DOHH2 (cell line): ENCODE measurements around the gene DUOXA2.

Experiments
- H3F3A ChIP-seq: fragments of 200-600 bp; sonication (generic), shearing (Covaris generic); 2 replicates; pipeline ENCODE4 v1.6.0; 2016; ENCODE audit warnings: antibody characterized with exemption, mild to moderate bottlenecking; ENCODE audit not compliant: control insufficient read depth, insufficient read depth
- H3K27ac ChIP-seq: fragments of 200-600 bp; sonication (generic); 2 replicates; pipeline ENCODE4 v1.5.1; 2014; ENCODE audit warnings: low read depth, mild to moderate bottlenecking, low read length, moderate library complexity
- H3K27me3 ChIP-seq: fragments of 200-600 bp; sonication (generic); 2 replicates; pipeline ENCODE4 v1.6.1; 2014; ENCODE audit warnings: mild to moderate bottlenecking, low read length, mixed read lengths; ENCODE audit not compliant: control insufficient read depth
- H3K36me3 ChIP-seq: fragments of 200-600 bp; sonication (generic); 2 replicates; pipeline ENCODE4 v1.6.1; 2014; ENCODE audit warnings: mild to moderate bottlenecking, low read length, moderate library complexity, mixed read lengths; ENCODE audit not compliant: control insufficient read depth
- H3K4me1 ChIP-seq: fragments of 200-600 bp; sonication (generic); 2 replicates; pipeline ENCODE4 v1.6.1; 2014; ENCODE audit warnings: mild to moderate bottlenecking, low read length, mixed read lengths; ENCODE audit not compliant: control insufficient read depth
- H3K4me2 ChIP-seq: fragments of 200-600 bp; sonication (generic); 2 replicates; pipeline ENCODE4 v1.6.0; 2014; ENCODE audit warnings: mild to moderate bottlenecking, low read length, moderate library complexity
- H3K4me3 ChIP-seq: fragments of 200-600 bp; sonication (generic); 2 replicates; pipeline ENCODE4 v1.5.1; 2014; ENCODE audit warnings: mild to moderate bottlenecking, low read length, mixed read lengths
- H3K79me2 ChIP-seq: fragments of 200-600 bp; sonication (generic); 2 replicates; pipeline ENCODE4 v1.6.1; 2014; ENCODE audit warnings: mild to moderate bottlenecking, low read length, mixed read lengths; ENCODE audit not compliant: control insufficient read depth
- H3K9me2 ChIP-seq: fragments of 200-600 bp; sonication (generic); replicated peaks from 2 replicates; pipeline ENCODE4 v1.6.1; 2014; ENCODE audit warnings: mild to moderate bottlenecking, low read length, mixed read lengths; ENCODE audit not compliant: control insufficient read depth
- H3K9me3 ChIP-seq: fragments of 200-600 bp; sonication (generic); 2 replicates; pipeline ENCODE4 v1.6.1; 2014; ENCODE audit warnings: antibody characterized with exemption, low read length, mixed read lengths; ENCODE audit not compliant: control insufficient read depth, insufficient read depth
- H4K20me1 ChIP-seq: fragments of 200-600 bp; sonication (generic); 2 replicates; pipeline ENCODE4 v1.6.0; 2014; ENCODE audit warnings: low read depth, mild to moderate bottlenecking, antibody characterized with exemption, low read length, moderate library complexity; ENCODE audit not compliant: control insufficient read depth, insufficient read depth
- CTCF ChIP-seq: fragments of 200-600 bp; sonication (generic); IDR thresholded peaks from one replicate; pipeline ENCODE4 v1.5.1; 2014; ENCODE audit warnings: antibody characterized with exemption, mild to moderate bottlenecking, low read depth, low read length; ENCODE audit not compliant: poor library complexity, severe bottlenecking
- EZH2phosphoT487 ChIP-seq: fragments of 200-600 bp; sonication (generic); IDR thresholded peaks from 2 replicates; pipeline ENCODE4 v1.6.1; 2017; ENCODE audit warnings: borderline replicate concordance, mild to moderate bottlenecking, antibody characterized with exemption, low read length, moderate library complexity, mixed read lengths

DUOXA2 gene

GRCh38 chr15:45093013-45093412 is 21.1 kb upstream of the DUOXA2 start:
- Histone ChIP-seq H3K4me3 (no peak overlapping the region), H4K20me1 (no peaks in the 10 kb centered on the region)

DNA sequence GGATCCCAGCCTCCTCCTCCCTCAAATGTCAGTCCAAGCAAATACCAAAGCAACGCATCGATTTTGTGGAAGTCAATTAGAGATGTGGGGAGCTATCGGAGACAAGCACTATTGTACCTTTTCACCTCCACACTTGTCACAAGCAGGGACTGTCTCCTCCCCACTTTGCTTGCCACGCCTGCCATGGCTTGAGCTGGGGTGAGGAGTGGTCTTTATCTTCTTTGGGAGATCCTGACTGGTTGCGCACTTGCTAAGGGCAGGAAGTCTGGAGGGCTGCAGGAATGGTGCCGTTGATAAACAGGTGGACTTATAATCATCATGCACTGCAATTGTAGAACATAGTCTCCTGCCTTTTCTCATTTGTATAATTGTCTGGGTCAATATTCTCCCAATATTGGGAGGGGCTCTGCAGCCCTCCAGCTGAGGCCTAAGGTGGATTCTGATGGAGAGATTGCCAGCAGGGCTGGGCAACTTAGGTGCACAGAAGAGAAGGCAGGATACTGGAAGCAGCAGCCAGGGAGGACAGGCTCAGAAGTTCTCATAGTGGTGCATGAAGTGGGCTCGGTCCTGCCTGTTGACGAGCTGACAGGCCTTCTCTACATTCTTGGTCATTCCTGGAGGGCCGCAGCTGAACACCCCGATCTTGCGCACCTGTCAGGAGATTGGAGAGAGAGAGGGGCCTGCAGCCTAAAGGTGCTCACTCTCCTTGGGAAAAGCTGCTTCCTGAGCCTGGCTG is 20.3 kb upstream of the DUOXA2 start:
- Histone ChIP-seq H3K9me2 (no peaks in the 10 kb centered on the region), H4K20me1 (no peaks in the 10 kb centered on the region), H3K36me3 (no peaks in the 10 kb centered on the region), H3K4me2 (no peak overlapping the region), H3F3A (no peaks in the 10 kb centered on the region), H3K27ac (no peak overlapping the region), H3K79me2 (no peaks in the 10 kb centered on the region), H3K27me3 (peaks cover 19% of the 10 kb centered on the region; the same call in 1 of the 2 replicates), H3K4me1 (no peaks in the 10 kb centered on the region), H3K4me3 (no peak overlapping the region), H3K9me3 (no peaks in the 10 kb centered on the region)
- TF ChIP-seq EZH2phosphoT487 (no peak), CTCF (no peak)

More at GRCh38 chr15:45093013-45093412, 21.1 kb upstream of the DUOXA2 start:
- Histone ChIP-seq H3K79me2 (no peaks in the 10 kb centered on the region), H3K9me2 (no peaks in the 10 kb centered on the region), H3K27me3 (peaks cover 22% of the 10 kb centered on the region; the same call in 1 of the 2 replicates), H3F3A (no peaks in the 10 kb centered on the region), H3K4me1 (no peaks in the 10 kb centered on the region), H3K9me3 (no peaks in the 10 kb centered on the region), H3K4me2 (no peak overlapping the region), H3K27ac (no peak overlapping the region), H3K36me3 (no peaks in the 10 kb centered on the region)
- TF ChIP-seq EZH2phosphoT487 (no peak), CTCF (no peak)

DNA sequence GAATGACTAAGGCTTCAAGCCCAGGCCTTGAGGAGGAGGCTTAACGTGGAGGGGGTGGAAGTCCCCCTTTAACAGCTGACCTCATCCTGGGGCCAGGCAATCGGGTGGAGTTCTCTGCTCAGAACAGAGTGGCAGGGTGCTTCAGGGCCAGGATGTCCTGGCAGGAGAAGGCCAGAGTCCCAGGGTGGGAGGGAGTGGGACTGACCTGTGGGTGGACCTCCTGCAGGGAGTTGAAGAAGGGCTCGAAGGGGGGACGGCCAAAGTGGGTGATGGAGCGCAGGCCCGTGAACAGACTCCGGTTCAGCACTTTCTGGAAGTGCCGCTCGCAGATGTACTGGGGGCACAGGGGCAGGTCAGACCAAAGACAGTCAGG is 19.8 kb upstream of the DUOXA2 start:
- Histone ChIP-seq H3K9me2 (no peaks in the 10 kb centered on the region), H3K36me3 (no peaks in the 10 kb centered on the region), H3K9me3 (no peaks in the 10 kb centered on the region)

More for the DNA sequence above, 19.8 kb upstream of the DUOXA2 start:
- Histone ChIP-seq H3K79me2 (no peaks in the 10 kb centered on the region), H3K4me2 (no peak overlapping the region), H3K27me3 (peaks cover 18% of the 10 kb centered on the region; the same call in 1 of the 2 replicates), H3K27ac (no peak overlapping the region), H3K4me3 (no peak overlapping the region), H3F3A (no peaks in the 10 kb centered on the region), H4K20me1 (no peaks in the 10 kb centered on the region), H3K4me1 (no peaks in the 10 kb centered on the region)
- no peak for TF ChIP-seq EZH2phosphoT487
- no peak for TF ChIP-seq CTCF
